HG03025 (cell line): ENCODE measurements around the gene LPP.

Experiments used
- ATAC-seq: cut with Tn5 transposase; IDR thresholded peaks from one replicate; pipeline ENCODE4 v1.9.1; 2021; ENCODE audit warnings: mild to moderate bottlenecking, moderate library complexity; ENCODE audit not compliant: unreplicated experiment, low FRiP score

Gene LPP

GRCh38 chr3:188827576-188827975 is 673.6 kb downstream of the LPP start:
- ATAC-seq = no peak

- no peak for ATAC-seq
Observed at GRCh38 chr3:188829130-188829529, 675.2 kb downstream of the LPP start.

DNA sequence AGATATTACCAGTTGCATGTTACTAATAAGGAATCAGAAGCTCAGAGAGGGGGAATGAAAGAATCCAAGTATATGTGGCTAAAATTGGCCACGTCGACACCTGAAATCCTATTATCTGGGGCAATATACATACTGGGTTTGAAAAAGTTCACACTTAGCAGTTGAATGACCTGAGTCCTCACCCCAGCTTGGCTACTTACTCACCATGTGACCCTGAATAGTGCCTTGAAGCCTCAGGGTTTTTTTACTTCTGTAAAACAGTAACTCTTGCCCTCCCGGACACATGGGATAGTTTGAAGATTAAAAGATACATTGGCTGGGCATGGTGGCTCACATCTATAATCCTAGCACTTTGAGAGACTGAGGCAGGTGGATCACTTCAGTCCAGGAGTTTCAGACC is 675.6 kb downstream of the LPP start:
- no peak for ATAC-seq

GRCh38 chr3:188830893-188831292 is 676.9 kb downstream of the LPP start:
- ATAC-seq = no peak

DNA sequence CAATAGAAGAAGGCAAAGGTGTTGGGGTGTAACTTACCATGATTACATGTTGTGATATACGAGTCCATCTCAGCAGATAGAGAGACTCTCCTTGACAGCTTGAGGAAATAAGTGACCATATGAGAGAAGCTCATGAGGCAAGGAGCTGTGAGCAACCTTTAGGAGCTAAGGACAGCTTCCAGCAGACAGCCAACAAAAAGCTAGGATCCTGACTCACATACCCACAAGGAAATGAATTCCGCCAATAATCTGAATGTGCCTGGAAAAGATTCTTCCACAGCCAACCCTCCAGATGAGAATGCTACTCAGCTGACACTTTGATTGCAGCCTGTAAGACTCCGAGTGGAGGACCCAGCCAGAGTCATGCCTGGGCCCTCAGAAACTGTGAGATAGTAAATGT is 678.2 kb downstream of the LPP start:
- ATAC-seq = no peak

- ATAC-seq = no peak
Observed at GRCh38 chr3:188832961-188833721, 679.2 kb downstream of the LPP start.

DNA sequence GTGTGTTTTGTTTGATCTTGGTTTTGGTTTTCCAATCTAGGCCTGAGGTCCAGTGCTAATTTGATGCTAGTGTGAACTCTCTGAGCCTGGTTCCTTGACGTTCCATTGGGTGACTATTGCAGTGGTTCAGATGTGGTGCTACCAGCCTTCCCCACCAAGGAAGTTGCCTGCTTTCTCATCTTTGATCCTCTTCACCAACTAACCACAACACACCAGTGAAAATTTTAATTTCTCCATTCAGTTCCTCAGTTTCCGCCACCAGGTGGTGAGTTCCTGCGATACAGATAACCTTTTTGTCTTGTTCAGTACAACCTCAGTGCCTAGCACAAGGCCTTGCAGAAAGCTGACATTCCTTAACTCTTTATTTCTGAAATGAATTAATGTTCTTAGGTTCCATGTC is 680.4 kb downstream of the LPP start:
- no peak for ATAC-seq

- no peak for ATAC-seq
Observed at GRCh38 chr3:188839187-188839695, 685.3 kb downstream of the LPP start.

GRCh38 chr3:188840290-188840689 is 686.3 kb downstream of the LPP start:
- ATAC-seq = no peak

DNA sequence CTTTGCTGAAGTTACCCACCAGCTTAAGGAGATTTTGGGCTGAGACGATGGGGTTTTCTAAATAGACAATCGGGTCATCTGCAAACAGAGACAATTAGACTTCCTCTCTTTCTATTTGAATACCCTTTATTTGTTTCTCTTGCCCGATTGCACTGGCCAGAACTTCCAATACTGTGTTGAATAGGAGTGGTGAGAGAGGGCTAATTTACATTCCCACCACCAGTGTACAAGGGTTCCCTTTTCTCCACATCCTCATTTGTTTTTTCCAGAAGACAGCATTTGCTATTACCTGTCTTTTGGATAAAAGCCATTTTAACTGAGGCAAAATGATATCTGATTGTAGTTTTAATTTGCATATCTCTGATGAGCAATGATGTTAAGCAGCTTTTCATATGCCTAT is 687.9 kb downstream of the LPP start:
- no peak for ATAC-seq

DNA sequence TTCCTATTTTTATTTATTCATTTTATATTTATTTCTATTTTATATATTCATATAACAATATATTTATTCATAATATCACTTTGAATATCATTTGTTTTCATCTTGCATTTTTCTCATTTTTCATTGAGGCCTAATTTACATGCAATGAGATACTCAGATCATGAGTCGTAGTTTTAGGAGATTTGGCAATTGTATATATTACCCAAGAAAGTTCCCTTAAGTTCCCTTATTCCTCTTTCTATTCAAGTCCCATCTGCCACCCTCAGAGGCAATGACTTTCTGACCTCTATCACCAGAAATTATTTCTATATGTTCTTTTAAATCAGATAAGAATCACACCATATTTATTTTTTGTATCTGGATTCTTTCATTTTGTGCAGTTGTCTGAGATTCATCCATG is 688.7 kb downstream of the LPP start:
- no peak for ATAC-seq

- no peak for ATAC-seq
Observed at GRCh38 chr3:188844096-188844495, 690.1 kb downstream of the LPP start.

GRCh38 chr3:188845514-188845913 is 691.6 kb downstream of the LPP start:
- ATAC-seq = no peak

DNA sequence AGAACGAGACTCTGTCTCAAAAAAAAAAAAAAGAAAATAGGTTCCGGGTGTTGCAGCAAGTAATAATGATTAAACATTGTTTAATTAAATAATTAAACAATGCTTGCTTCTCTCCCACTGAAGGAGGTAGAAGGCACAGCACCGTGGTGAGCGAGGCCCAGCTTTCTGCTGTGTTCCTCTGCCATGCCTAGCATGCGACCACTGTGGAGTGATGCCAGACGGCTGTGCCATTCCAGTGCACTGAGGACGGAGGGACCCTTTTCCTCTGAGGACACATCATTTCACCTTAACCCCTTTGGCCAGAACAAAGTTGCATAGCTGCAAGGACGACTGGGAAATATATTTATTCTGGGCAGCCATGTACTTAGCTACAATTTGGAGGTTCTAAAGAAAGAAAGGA is 695.0 kb downstream of the LPP start:
- ATAC-seq = no peak

DNA sequence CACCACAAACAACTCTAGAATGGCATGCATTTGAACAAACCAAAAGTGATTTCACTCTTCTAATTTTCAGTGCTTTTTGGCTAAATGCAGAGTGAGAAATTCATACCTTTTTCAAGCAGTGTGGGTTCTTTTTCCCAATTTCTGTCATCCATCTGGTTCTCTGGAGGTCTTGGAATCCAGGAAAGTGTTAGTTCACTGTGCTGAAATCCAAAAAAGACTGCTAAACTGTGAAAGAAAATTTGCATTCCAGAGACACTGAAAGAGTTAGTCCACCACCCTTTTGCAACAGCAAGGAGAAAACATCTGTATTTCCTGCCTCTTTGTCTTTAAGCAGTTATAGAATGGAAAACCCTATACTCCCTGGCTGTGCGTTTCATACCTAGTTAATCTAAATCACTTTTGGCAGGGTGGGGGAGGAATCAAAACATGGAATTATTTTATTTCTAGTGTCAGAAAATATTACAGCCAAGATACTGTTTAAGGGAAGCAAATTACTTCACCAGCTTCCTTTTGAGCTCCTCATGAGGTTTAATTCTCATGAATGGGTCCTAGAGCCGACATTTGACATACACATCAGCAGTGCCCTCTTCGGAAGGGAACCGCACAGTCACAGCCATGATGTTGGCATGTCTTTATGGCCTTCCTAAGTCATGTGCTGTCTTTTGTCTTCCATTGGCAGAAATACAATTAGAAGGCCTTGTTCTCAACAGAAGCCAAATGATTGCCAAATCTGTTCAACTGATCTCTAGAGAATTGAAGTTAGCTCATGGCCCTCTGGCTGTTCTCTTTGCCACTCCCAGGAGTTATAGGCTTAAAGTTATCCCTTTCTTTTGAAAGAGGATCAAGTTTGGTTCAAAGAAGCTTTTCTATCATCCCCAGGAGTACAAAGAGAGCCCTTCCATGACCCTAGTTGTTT is 700.2 kb downstream of the LPP start:
- ATAC-seq = no peak

- ATAC-seq = no peak
Observed at GRCh38 chr3:188854772-188855149, 700.8 kb downstream of the LPP start.

- ATAC-seq = no peak
Observed at GRCh38 chr3:188855675-188856074, 701.7 kb downstream of the LPP start.

GRCh38 chr3:188860147-188860546 is 706.2 kb downstream of the LPP start:
- no peak for ATAC-seq

DNA sequence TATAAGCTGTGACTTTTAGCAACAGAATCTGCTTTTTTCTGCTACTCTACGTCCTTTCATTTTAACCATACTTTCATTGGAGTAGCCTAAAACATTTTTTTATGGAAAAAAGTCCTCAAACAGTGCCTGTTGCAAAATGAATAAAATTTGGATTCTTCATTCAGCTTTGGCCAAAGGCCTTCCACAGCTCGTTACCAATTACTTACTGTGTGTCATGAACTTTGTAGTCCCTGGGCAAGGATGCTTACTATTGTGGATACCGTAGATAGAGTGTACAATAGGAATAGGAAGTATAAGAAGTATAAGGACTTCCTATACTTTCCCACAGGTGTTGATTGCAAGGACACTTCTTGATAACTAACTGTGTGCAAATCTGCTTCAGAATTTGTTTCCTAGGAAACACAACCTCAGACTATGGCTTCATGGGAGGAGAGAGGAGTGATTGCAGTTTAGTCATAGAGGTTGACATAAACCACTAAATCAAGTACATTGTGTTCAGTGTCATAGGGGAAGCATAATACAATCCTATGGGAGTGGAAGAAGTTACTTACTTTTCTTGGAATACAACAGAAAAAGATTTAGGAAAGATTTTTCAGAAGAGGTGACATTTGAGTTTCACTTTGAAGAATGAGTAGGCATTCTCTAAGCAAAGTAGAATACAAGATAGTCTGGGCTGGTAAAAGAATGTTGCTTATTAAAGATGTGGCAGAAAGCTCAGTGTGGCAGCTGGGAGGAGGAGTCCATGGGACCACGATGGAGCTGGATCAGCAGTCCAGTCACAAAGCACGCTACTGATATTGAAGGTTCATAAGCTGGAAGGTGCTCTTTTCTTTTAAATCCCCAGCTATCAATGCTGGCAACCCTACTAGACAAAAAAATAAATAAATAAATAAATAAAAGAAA is 708.1 kb downstream of the LPP start:
- ATAC-seq = no peak

DNA sequence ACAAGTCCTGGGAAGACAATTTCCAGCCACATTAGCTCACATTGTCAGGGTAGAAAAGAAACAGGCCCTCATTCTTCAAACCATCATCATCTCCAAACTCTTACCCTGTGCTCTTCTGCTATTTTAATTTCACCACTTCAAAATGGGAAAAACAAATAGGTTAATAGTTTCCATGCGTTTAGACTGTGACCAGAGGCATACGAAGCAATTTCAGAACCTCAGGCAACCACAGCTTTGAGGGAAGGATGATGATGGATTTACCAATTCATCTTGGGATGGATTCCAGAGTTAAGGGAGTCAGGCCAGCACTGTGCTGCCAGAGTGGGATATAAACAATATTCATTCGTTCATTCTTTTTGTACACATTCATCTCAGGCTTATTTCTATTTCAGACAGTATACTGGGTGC is 710.0 kb downstream of the LPP start:
- ATAC-seq = no peak
